ENCODE measurements around the gene PINK1. TPM values are rescaled to one million over a fixed set of nuclear protein-coding genes. Genes with fewer than 3 reads are reported as not detected.
A peak's percentile ranks its signal among the peaks of the same experiment; 100 is the strongest.
"Not testable (repeated sequence)": the region's sequence is repeated elsewhere in the genome, so short reads cannot be mapped to it uniquely, and the experiment has no call there.

PINK1 gene
- total RNA-seq, 1 donor from 2014 or later: 4.7 TPM

DNA sequence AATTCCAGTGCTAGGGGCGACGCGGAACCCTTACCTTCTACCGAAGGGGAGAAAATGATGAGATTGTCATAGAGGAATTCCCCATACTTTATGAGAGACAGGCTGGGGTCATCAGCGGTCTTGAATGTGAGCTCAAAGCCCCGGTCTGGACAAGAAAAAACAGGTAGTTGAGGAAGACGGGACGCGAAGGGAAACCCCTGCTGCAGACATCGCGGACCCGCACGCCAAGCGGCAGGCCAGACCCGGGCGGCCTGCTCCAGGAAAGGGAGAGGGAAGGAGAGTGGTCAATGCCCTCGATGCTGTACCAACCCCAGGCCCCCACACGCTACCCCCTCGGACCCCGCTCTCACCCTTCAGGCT is 27.6 kb downstream of the PINK1 start:
- no peak for DNase-seq (ENCODE audit: low spot score)
- Mint-ChIP-seq H3K4me3 (ENCODE audit: low read depth) (peak overlapping the region; percentile 94), H3K27ac (peak overlapping the region; percentile 96), H3K27me3 (ENCODE audit: low read depth) (no peaks in the 10 kb centered on the region), H3K9me3 (no peaks in the 10 kb centered on the region), H3K36me3 (ENCODE audit: low read depth) (peaks cover 46% of the 10 kb centered on the region), H3K4me1 (ENCODE audit: low read depth) (peaks cover 30% of the 10 kb centered on the region)
- intact Hi-C loops (cut with micrococcal nuclease): no loop called here

DNA sequence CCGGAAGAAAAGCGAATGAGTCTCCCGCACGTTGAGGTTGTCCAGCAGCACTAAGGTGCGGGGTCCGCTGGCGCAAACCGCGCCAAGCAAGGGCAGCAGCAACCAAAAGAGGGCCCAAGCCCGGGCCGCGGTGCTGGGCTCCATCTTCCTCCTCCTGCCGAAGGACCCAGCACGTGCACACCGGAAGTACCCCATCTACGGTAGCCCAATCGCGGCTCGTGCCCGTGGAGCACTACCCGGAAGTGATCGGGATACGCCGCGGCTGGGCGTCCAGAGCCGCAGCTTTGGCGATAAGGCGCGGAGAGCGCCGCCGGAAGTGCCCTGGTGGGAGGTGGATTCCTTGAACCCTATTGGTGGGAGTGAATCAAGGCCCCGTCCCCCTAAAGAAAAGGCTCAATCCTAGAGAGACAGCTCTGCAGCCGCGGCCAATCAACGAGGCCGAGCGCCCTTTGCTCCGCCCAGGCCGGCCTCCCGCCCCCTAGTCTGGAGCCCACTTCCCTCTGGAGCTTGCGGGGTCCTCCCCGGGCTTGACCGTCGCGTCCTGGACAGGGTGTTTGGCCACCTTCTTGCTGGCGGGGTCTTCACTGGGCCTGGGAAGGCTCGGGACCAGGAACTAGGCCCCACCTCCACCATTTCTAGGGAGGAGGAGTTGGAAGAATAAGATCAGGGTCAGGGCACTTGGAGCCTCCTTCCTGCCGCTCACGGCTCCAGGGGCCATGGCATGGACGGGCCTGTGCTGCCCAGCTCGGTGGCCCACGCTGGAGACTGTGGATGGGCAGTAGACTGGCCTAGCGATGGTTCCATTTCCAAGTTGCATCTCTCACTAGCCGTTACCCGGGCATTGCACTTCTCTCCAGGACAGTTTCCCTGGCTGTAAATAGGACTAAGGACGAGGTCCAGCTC is 28.2 kb downstream of the PINK1 start, which contains the start of gene DDOST:
DDOST (minus strand) TSS at position 163 of the 903 bp plus-strand sequence; CDS start at position 144, 19 bp downstream.
- peak; percentile 94 for DNase-seq (ENCODE audit: low spot score)
- intact Hi-C loops (cut with micrococcal nuclease): no loop called here
- peak within 1 kb of the TSS; percentile 96 for H3K27ac Mint-ChIP-seq
- peaks cover 41% of the 10 kb centered on the region for H3K36me3 Mint-ChIP-seq (ENCODE audit: low read depth)
- H3K27me3 Mint-ChIP-seq (ENCODE audit: low read depth): no peaks in the 10 kb centered on the region
- H3K9me3 Mint-ChIP-seq: no peaks in the 10 kb centered on the region
- peaks cover 30% of the 10 kb centered on the region for H3K4me1 Mint-ChIP-seq (ENCODE audit: low read depth)
- peak within 1 kb of the TSS; percentile 94 for H3K4me3 Mint-ChIP-seq (ENCODE audit: low read depth)

DNA sequence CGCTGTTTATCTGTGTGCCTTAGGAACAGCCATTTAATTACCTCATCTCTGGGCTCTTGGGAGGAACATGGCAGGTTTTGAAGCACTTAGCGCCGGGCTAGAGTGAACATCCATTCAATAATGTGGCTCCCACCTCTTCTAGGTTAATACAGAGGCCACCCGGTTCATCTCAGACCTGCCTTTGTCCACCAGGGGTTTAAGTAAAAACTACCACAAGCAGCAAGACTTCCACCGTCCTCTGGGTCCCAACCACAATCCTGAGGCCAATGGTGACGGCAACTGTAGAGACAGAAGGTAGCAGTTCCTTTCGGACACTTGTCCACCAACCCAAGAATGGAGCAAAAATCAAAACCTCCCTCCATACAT is 28.8 kb downstream of the PINK1 start:
- H3K4me3 Mint-ChIP-seq (ENCODE audit: low read depth): peak overlapping the region; percentile 94
- peaks cover 34% of the 10 kb centered on the region for H3K36me3 Mint-ChIP-seq (ENCODE audit: low read depth)
- H3K27me3 Mint-ChIP-seq (ENCODE audit: low read depth): no peaks in the 10 kb centered on the region
- intact Hi-C loops (cut with micrococcal nuclease): no loop called here
- no peak for DNase-seq (ENCODE audit: low spot score)
- H3K4me1 Mint-ChIP-seq (ENCODE audit: low read depth): peaks cover 30% of the 10 kb centered on the region
- no peaks in the 10 kb centered on the region for H3K9me3 Mint-ChIP-seq
- H3K27ac Mint-ChIP-seq: peak overlapping the region; percentile 96

DNA sequence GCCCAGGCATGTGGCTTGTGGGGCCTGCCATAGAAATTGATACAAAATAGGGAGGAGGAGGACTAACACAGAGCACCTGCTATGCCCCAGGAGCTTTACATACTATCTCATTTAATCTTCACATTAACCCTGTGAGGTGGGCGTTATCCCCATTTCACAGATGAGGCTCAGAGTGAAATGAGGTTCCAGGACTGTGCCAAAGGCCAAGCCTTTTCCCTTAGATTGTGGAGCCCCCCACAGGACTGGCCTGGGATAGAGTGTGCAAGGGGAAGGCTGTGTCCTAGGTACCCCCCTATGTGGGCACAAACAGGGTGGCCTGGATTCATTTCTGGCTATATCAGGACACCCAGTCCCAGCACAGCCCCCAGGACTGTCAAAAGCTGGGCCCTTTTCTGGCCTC is 30.1 kb downstream of the PINK1 start:
- DNase-seq (ENCODE audit: low spot score): no peak
- H3K9me3 Mint-ChIP-seq: no peaks in the 10 kb centered on the region
- peak overlapping the region; percentile 94 for H3K4me3 Mint-ChIP-seq (ENCODE audit: low read depth)
- intact Hi-C loops (cut with micrococcal nuclease): no loop called here
- H3K36me3 Mint-ChIP-seq (ENCODE audit: low read depth): peaks cover 23% of the 10 kb centered on the region
- H3K27me3 Mint-ChIP-seq (ENCODE audit: low read depth): no peaks in the 10 kb centered on the region
- peaks cover 28% of the 10 kb centered on the region for H3K4me1 Mint-ChIP-seq (ENCODE audit: low read depth)
- H3K27ac Mint-ChIP-seq: no peak overlapping the region

DNA sequence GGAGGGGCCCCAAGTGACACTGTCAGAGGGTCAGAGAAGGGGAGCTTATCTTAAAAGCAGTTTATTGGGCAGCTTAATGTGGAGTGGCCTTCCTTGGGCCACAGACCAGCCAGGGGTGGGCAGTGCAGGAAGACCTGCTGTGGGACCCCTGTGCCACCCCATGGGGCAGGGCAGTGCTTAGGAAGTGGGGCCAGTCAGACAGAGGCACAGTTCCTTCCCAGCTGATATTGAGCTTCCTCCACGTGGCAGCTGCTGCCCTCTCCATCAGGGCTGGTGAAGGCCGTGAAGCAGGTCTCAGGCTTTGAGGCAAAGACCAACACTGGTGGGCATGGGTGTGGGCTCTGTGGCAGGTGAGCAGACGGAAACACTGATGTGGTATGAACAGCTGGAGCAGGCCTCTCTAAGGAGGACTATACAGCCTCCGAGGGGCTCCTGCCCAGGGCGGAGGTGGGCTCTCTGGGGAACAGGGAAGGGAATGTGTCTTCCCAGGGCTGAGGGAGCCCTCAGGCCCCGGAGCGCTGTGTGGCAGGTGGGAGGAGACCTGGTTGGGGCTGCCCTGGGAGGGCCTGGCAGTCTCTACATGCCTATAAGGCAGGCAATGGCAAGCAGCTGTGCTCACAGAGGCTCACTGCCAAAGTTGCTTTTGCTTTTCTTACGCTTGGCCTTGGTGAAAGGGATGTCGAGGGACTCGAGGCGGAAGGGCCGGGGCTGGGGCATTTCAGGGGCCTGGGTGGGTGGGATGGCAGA is 30.9 kb downstream of the PINK1 start:
- Mint-ChIP-seq H3K27me3 (ENCODE audit: low read depth) (no peaks in the 10 kb centered on the region), H3K4me3 (ENCODE audit: low read depth) (no peak overlapping the region), H3K27ac (no peak overlapping the region), H3K9me3 (no peaks in the 10 kb centered on the region), H3K36me3 (ENCODE audit: low read depth) (peaks cover 19% of the 10 kb centered on the region), H3K4me1 (ENCODE audit: low read depth) (peaks cover 28% of the 10 kb centered on the region)
- intact Hi-C loops (cut with micrococcal nuclease): no loop called here
- DNase-seq (ENCODE audit: low spot score): no peak

GRCh38 chr1:20665726-20666125 is 32.5 kb downstream of the PINK1 start:
- Mint-ChIP-seq H3K36me3 (ENCODE audit: low read depth) (peaks cover 3% of the 10 kb centered on the region), H3K4me1 (ENCODE audit: low read depth) (peaks cover 13% of the 10 kb centered on the region), H3K27ac (no peak overlapping the region), H3K27me3 (ENCODE audit: low read depth) (no peaks in the 10 kb centered on the region), H3K4me3 (ENCODE audit: low read depth) (no peak overlapping the region), H3K9me3 (no peaks in the 10 kb centered on the region)
- intact Hi-C loops (cut with micrococcal nuclease): no loop called here
- no peak for DNase-seq (ENCODE audit: low spot score)

GRCh38 chr1:20666146-20666545 is 32.9 kb downstream of the PINK1 start:
- Mint-ChIP-seq H3K36me3 (ENCODE audit: low read depth) (peaks cover 1% of the 10 kb centered on the region), H3K27me3 (ENCODE audit: low read depth) (no peaks in the 10 kb centered on the region), H3K4me3 (ENCODE audit: low read depth) (no peak overlapping the region), H3K27ac (no peak overlapping the region), H3K4me1 (ENCODE audit: low read depth) (peaks cover 13% of the 10 kb centered on the region), H3K9me3 (no peaks in the 10 kb centered on the region)
- no peak for DNase-seq (ENCODE audit: low spot score)
- intact Hi-C loops (cut with micrococcal nuclease): no loop called here

- H3K27me3 Mint-ChIP-seq (ENCODE audit: low read depth): no peaks in the 10 kb centered on the region
- intact Hi-C loops (cut with micrococcal nuclease): no loop called here
- H3K27ac Mint-ChIP-seq: no peak overlapping the region
- H3K9me3 Mint-ChIP-seq: no peaks in the 10 kb centered on the region
- no peaks in the 10 kb centered on the region for H3K36me3 Mint-ChIP-seq (ENCODE audit: low read depth)
- no peak overlapping the region for H3K4me3 Mint-ChIP-seq (ENCODE audit: low read depth)
- H3K4me1 Mint-ChIP-seq (ENCODE audit: low read depth): peaks cover 11% of the 10 kb centered on the region
- no peak for DNase-seq (ENCODE audit: low spot score)
Measured at GRCh38 chr1:20666804-20667203, 33.5 kb downstream of the PINK1 start.

- no peak for DNase-seq (ENCODE audit: low spot score)
- intact Hi-C loops (cut with micrococcal nuclease): no loop called here
- Mint-ChIP-seq H3K27ac (no peak overlapping the region), H3K4me3 (ENCODE audit: low read depth) (no peak overlapping the region), H3K36me3 (ENCODE audit: low read depth) (no peaks in the 10 kb centered on the region), H3K4me1 (ENCODE audit: low read depth) (peaks cover 1% of the 10 kb centered on the region), H3K9me3 (no peaks in the 10 kb centered on the region), H3K27me3 (ENCODE audit: low read depth) (peaks cover 8% of the 10 kb centered on the region)
Measured at GRCh38 chr1:20668581-20668980, 35.3 kb downstream of the PINK1 start.

DNA sequence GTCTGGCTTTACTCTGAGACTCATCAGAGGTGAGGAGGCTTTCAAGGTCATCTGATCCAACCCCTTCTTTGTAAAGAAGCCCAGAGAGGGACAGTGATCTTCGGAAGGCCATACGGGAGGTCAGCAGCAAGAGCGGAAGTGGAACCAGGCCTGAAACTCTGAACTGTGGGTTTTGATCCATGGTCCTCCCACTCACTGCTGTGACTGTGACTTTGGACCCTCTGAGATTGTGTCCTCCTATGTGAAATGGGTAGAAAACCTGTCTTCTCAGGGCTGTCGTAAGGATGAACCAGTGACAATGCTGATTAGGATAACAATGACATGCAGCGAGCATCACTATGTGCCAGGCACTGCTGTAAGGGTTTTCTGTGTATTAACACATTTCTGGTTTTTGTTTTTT is 37.7 kb downstream of the PINK1 start:
- intact Hi-C loops (cut with micrococcal nuclease): no loop called here
- Mint-ChIP-seq H3K4me3 (ENCODE audit: low read depth) (no peak overlapping the region), H3K4me1 (ENCODE audit: low read depth) (peaks cover 1% of the 10 kb centered on the region), H3K27me3 (ENCODE audit: low read depth) (peaks cover 13% of the 10 kb centered on the region), H3K36me3 (ENCODE audit: low read depth) (no peaks in the 10 kb centered on the region), H3K27ac (no peak overlapping the region), H3K9me3 (no peaks in the 10 kb centered on the region)
- no peak for DNase-seq (ENCODE audit: low spot score)

DNA sequence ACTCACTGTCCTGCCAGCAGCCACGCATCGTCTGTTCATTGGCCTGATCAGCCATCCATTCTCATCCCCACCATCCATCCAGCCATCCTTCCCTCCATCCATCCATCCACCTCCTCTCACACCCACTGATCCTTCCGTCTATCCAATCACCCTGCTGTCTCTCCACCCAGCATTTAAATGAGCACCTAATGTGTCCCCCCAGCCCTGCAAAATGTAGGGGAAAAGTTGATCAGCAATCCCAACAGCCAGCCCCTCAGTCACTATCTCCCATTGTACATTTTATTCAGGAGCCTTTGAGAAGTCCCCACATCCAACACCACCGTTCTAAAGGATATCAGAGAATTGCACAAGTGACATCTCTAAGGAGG is 39.0 kb downstream of the PINK1 start:
- peaks cover 18% of the 10 kb centered on the region for H3K27me3 Mint-ChIP-seq (ENCODE audit: low read depth)
- H3K27ac Mint-ChIP-seq: no peak overlapping the region
- DNase-seq (ENCODE audit: low spot score): no peak
- H3K36me3 Mint-ChIP-seq (ENCODE audit: low read depth): no peaks in the 10 kb centered on the region
- intact Hi-C loops (cut with micrococcal nuclease): no loop called here
- H3K4me3 Mint-ChIP-seq (ENCODE audit: low read depth): no peak overlapping the region
- H3K4me1 Mint-ChIP-seq (ENCODE audit: low read depth): no peaks in the 10 kb centered on the region
- H3K9me3 Mint-ChIP-seq: peaks cover 3% of the 10 kb centered on the region

DNA sequence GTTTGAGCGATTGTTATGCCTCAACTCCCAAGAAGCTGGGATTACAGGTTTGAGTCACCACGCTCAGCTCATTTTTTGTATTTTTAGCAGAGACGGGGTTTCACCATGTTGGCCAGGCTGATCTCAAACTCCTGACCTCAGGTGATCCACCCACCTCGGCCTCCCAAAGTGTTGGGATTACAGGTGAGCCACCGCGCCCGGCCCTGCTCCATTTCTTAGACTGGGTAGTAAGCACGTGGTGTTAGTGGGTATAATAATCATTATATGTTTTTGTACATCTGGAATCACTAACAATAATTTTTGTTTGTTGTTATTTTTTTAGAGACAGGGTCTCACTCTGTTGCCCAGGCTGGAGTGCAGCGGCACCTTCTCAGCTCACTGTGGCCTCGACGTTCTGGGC is 40.4 kb downstream of the PINK1 start:
- H3K4me3 Mint-ChIP-seq (ENCODE audit: low read depth); H3K36me3 Mint-ChIP-seq (ENCODE audit: low read depth); H3K27ac Mint-ChIP-seq; H3K4me1 Mint-ChIP-seq (ENCODE audit: low read depth); intact Hi-C loops (cut with micrococcal nuclease); DNase-seq (ENCODE audit: low spot score): not testable (repeated sequence)
- H3K9me3 Mint-ChIP-seq: peaks cover 14% of the 10 kb centered on the region
- peaks cover 24% of the 10 kb centered on the region for H3K27me3 Mint-ChIP-seq (ENCODE audit: low read depth)

DNA sequence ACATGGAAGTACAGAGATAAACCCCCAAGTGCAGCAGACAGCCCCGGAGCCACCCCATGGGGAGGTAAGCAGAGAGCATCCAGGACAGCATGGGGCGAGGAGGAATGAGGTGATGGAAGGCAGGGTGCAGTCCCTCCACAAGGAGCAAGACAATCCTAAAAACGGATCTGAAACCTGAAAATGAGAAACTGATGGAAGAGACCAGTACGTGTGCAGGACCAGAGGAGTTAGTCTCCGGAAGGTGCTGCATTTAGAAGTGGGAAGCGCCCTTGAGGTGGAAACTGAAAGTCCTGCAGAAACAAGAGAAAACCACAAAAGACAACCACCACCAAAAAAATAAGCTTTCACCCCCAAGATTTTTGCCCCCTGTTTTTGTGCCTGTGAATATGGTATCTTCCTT is 45.3 kb downstream of the PINK1 start:
- peaks cover 12% of the 10 kb centered on the region for H3K4me1 Mint-ChIP-seq (ENCODE audit: low read depth)
- peaks cover 50% of the 10 kb centered on the region for H3K27me3 Mint-ChIP-seq (ENCODE audit: low read depth)
- peaks cover 15% of the 10 kb centered on the region for H3K9me3 Mint-ChIP-seq
- peak; percentile 31 for DNase-seq (ENCODE audit: low spot score)
- intact Hi-C loops (cut with micrococcal nuclease): no loop called here
- no peak overlapping the region for H3K27ac Mint-ChIP-seq
- H3K4me3 Mint-ChIP-seq (ENCODE audit: low read depth): no peak overlapping the region
- H3K36me3 Mint-ChIP-seq (ENCODE audit: low read depth): peaks cover 3% of the 10 kb centered on the region

Data from activated T-helper 2 cell treated with anti-CD3 and anti-CD28 coated beads, Interferon-gamma antibody, Interleukin-2, Interleukin-4, amounts not matched to agents 10 μg/mL and 5 μg/mL and 100 μg/mL, durations not matched to agents 14 hours and 24 hours and 36 hours (primary cell).